Medulla oblongata (tissue), 1 donor: ENCODE results near the gene DCBLD2.
"Not testable (repeated sequence)": the region's sequence is repeated elsewhere in the genome, so short reads cannot be mapped to it uniquely, and the experiment has no call there.

Experiments
- DNase-seq: peaks from one replicate; pipeline ENCODE4 v3.0.0-alpha.2; 2015; ENCODE audit errors: extremely low spot score

DCBLD2 gene

DNA sequence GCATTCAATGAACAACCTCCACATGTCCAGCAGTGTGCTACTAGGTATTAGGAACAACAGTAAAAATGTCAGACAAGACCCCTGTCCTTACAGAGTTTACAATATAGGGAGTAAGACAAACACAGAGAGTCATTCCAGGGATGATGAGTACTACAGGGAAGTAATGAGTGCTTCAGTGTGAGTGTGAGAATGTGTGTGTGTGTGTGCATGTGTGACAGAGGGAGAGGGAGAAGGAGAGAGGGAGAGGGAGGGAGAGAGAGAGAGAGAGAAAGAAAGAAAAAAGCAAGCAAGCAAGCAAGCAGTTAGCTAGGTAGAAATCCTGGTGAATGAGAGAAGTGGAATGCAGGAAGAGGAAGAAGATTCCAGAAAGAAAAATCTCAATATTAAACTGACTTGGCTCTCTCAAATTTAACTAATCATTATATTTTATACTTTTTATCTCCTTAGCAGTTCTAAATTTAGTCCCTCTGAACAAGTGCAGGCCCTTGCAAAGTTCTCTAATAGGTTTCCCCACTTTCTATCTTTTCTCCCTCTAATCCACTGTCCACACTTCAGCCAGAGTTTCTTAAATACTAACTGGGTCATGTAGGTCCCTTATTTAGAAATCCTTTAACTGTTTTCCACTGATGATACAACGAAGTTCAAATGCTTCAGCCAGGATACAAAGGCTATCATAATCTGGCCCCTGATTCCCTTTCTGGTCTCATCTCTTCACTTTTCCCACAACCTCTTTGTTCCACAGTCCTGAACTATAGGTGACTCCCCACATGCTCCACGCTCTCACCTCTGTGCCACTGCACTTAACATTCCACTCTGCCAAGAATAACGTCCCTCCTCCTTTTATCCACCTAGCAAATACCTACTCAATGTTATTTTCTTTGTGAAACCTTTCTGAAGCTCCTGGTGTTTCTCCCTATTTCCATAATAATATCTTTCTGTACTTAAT lies 10.3 kb downstream of the DCBLD2 start:
- DNase-seq = no peak

DNA sequence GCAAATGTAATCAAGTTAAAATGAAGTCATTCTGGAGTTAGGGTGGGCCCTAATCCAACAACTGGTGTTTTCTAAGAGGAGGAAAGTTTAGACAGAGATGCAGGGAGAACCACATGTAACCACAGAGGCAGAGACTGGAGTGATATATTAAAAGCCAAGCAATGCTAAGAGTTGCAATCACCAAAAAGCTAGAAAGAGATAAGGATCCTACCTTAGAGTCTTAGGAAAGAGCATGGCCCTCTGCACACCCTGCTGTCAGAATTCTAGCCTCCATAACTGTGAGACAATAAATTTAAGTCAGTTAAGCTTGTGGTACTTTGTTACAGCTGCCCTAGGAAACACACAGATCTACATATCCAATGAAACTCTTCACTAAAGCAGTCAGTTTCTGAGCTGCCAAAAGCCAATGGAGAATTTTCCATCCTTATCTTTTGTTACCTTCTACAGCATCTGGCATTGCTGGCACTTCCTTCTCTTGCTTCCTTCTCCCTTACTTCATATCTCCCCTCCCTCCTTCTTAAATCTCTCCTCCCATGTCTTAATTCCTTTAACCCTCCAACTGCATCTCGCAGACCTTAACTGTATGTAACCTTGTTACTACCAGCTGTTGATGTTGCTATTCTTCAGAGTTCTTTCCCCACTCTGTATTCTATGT lies 11.2 kb downstream of the DCBLD2 start:
- no peak for DNase-seq

DNA sequence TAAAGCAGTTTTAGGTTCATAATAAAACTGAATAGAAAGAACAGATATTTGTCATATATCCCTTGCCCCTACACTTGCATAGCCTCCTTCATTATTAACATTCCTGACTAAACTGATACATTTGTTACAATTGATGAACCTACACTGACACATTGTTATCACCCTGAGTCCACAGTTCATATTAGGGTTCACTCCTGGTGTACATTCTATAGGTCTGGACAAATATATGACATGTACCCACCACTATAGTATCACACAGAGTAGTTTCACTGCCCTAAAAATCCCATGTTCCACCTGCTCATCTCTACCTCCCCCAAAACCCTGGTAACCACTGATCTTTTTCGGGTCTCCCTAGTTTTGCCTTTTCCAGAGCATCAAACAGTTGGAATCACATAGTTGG lies 13.8 kb downstream of the DCBLD2 start:
- no peak for DNase-seq

DNA sequence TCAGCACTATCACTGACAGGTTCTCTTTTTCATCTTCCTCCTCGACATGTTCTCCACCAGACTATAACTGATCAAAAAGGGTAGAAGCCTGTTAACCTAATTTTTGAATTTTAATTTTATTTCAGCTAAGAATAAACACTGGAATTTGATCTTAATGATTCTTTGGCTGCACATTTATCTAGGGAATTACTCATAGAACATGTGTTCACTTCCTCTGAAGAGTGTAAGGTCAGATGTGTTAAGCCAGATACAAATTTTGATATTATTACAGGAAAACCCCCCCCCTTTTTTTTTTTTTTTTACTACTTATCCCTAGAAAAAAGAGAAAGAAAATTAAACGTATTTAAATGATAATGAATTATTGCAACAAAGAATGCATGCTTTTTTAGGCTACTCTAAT lies 15.0 kb downstream of the DCBLD2 start:
- no peak for DNase-seq

DNA sequence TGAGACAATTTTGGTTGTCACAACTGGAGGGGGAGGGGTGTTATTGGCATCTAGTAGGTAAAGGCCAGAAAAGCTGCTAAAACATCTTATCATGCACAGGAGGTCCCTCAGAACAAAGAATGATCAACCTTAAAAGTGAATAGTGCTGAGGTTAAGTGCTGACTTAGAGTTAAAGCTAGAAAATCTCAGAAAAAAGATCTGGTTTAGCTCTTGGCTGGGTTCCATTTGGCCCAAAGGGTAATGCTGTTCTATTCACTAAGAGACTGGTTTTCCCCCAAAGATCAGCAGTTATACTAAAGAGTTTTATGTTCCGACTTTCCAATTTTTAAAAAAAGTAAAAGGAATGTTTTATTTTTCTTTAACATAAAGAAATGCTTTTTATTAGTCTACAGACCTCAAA lies 15.6 kb downstream of the DCBLD2 start:
- DNase-seq = no peak

DNA sequence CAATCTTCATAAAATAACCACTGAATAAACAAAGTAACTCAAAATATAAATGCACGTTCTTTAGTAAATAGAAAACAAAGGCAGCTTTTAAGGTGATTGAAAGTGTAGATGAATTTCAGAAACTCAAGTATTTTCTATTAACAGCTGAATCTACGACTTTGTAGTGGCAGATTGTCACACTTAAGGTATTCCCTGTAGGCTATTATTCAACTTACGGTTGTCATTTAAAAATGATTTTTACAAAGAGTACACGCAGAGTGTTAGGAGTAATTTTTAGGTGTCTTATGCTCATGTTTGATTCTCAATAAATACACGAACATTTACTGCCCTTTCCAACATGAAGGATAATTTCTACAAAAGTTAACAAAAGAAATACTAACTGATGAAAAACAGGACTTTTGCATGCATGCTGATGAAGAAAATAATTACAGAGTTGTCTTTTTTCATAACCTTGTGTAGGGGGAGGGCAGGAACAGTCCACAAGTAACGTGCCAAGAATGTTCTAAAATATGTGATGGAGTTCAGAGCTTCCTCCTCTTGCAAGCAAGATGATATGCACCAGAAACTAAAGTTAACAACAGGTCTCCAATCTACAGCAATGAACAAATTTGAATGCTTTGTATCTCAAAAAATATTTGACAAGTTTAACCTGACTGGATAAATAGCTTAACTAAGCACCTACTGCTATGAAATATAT lies 16.7 kb downstream of the DCBLD2 start:
- DNase-seq = no peak

DNA sequence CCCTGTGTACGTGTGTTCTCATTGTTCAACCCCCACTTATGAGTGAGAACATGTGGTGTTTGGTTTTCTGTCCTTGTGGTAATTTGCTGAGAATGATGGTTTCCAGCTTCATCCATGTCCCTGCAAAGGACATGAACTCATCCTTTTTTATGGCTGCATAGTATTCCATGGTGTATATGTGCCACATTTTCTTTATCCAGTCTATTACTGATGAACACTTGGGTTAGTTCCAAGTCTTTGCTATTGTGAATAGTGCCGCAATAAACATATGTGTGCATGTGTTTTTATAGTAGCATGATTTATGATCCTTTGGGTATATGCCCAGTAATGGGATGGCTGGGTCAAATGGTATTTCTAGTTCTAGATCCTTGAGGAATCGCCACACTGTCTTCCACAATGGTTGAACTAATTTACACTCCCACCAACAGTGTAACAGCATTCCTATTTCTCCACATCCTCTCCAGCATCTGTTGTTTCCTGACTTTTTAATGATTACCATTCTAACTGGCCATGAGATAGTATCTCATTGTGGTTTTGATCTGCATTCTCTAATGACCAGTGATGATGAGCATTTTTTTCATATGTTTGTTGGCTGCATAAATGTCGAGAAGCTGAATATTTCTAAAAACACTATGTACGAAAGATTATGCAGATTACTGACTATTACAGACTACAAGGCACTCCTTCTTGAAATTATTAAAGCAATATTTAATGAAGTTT lies 18.7 kb downstream of the DCBLD2 start:
- not testable (repeated sequence) for DNase-seq

DNA sequence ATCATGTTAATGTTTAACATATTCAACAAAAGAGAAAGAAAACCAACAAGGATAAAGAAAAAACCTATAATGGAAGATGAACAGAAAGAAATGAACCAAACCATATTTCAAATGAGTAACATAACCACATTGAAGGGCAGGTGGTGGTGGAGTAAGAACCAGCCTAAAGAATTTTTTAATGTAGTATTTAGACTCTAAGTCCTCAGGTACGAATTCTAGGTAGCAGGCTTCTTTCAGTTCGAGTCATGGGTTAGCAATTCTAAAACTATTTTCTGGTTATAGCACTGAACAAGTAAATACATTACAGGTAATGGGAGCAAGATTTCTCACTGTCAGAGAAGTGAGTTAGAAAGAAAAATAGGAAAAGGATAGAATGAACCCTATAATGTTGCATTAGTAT lies 24.4 kb downstream of the DCBLD2 start:
- no peak for DNase-seq

DNA sequence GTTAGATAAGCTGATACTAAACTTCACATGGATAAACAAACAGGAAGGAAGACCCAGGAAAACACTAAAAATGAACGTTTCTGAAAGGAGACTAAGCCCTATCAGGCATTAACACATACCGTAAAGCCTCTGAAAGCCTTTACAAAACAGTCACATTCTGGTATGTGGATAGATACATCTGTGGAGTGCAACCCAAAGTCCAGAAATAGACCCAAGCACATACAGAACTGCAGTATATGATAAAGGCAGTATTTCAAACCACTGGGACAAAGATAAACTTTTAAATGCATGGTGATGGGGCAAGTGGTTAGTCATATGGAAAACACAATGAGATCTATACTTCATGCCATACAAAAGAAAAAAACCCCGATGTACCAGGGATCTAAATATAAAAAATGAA lies 26.0 kb downstream of the DCBLD2 start:
- no peak for DNase-seq

DNA sequence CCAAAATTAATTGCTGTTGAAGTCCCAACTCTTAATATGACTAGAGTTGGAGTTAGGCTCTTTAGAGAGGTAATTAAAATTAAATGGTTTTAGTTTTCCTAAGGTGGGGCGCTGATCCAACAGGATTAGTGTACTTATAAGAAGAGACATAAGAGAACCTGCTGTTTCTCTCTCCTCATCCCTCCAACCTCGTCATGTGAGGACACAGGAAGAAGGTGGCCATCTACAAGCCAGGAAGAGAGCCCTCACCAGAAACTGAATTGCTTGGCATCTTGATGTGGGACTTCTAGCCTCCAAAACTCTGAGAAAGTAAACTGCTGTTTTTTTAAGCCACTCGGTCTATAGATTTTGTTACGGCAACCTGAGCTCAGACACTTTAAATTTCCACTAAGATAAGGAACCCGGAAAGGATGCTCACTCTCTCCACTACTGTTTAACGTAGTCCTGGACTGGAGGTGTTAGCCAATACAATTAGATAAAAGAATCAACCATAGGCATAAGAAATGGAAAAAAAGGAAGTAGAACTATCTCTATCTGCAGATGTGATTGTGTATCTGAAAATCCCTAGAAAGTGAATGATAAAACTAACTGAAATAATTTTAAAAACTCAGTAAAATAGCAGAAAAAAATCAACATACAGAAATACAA lies 26.8 kb downstream of the DCBLD2 start:
- no peak for DNase-seq

DNA sequence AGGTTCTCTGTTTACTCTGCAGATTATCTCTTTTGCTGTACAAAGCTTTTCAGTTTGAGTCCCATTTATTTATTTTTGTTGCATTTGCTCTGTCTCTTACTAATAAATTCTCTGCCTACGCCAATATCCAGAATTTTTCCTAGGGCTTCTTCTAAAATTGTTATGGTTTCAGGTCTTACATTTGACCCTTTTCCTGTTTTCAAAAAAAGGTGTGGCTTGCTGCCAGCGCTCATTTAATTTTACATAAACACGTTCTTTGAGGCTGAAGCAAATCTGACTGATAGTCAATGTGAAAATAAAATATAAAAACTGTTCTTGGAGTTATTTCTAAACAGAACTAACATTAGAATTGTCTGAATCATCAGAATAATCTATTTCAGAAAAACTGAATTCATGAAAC lies 32.1 kb downstream of the DCBLD2 start:
- DNase-seq = no peak

DNA sequence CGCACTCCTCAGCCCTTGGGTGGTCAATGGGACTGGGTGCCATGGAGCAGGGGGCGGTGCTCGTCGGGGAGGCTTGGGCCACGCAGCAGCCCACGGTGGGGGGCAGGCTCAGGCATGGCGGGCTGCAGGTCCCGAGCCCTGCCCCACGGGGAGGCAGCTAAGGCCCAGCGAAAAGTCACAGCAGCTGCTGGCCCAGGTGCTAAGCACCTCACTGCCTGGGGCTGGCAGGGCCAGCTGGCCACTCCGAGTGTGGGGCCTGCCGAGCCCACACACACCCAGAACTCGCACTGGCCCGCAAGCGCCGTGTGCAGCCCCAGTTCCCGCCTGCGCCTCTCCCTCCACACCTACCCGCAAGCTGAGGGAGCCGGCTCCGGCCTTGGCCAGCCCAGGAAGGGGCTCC lies 43.5 kb downstream of the DCBLD2 start:
- not testable (repeated sequence) for DNase-seq

DNA sequence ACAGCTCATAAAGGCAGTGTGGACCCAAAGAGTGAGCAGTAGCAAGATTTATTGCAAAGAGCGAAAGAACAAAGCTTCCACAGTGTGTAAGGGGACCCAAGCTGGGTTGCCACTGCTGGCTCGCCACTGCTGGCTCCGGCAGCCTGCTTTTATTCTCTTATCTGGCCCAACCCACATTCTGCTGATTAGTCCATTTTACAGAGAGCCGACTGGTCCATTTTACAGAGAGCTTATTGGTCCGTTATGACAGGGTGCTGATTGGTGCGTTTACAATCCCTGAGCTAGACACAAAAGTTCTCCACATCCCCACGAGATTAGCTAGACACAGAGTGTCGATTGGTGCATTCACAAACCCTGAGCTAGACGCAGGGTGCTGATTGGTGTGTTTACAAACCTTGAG lies 44.2 kb downstream of the DCBLD2 start:
- not testable (repeated sequence) for DNase-seq

DNA sequence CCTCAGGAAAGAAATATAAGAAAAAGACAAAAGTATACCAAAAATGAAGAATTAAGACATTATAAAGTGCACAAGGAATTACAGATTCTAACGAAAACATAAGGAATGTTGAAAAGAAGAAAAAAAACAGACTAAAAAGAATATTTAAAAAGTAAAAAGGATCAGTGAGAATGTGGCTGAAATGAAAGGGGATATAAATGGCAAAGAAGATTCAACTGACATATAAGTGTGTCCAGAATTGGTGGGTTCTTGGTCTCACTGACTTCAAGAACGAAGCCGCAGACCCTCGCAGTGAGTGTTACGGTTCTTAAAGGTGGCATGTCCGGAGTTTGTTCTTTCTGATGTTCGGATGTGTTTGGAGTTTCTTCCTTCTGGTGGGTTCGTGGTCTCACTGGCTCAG lies 44.8 kb downstream of the DCBLD2 start:
- no peak for DNase-seq

DNA sequence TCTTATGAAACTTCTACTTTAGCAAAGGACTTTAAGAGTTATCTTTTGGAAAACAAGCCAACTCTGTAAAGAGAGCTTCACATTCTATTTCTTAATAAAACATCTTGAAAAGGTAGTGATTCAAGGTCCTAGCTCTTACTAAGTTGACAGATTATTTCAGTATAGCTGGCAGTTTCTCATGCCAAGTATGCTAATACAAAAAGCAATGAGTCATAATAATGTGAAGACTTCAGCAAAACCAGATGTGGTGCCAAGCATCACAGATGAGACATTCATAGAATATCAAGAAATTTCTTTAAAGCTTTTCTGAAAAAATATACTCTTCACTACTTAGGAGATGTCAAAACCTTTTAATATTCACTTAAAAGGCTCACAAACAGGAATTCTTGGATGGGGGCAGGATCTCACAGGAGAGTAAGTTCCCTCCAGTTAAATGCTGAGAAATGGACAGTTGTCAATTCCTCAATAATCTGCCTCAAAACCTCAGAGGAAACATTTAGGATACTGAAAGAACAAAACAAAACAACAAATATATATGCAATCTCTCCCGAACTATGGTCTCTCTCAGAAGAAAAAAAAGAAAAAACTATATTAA lies 45.6 kb downstream of the DCBLD2 start:
- no peak for DNase-seq

DNA sequence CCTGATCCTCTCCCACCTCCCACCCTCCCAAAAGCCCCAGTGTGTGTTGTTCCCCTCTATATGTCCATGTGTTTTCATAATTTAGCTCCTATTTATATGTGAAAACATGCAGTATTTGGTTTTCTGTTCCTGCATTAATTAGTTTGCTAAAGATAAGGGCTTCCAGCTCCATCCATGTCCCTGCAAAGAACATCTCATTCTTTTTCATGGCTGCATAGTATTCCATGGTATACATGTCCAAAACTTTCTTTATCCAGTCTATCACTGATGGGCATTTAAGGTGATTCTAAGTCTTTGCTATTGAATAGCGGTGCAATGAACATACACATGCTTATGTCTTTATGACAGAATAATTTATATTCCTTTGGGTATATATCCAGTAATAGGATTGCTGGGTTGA lies 53.4 kb downstream of the DCBLD2 start:
- no peak for DNase-seq

DNA sequence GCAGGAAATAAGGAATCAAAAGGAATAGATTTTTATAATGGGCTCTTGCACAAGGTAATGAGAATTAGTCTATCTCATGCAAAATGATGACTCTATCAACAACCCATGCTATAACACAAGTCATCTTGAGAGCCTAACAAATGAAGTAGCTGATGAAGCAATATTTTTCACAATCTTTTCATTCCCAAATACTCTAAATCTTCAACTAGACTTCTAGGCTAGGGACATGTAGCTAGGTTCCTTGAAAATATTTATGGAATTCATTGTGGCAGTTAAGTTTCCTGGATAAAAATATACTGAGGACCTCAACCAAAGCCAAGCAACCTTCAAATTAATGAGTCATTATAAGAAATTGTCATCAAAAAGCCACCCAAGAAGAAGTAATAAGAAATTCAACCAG lies 55.4 kb downstream of the DCBLD2 start:
- no peak for DNase-seq

DNA sequence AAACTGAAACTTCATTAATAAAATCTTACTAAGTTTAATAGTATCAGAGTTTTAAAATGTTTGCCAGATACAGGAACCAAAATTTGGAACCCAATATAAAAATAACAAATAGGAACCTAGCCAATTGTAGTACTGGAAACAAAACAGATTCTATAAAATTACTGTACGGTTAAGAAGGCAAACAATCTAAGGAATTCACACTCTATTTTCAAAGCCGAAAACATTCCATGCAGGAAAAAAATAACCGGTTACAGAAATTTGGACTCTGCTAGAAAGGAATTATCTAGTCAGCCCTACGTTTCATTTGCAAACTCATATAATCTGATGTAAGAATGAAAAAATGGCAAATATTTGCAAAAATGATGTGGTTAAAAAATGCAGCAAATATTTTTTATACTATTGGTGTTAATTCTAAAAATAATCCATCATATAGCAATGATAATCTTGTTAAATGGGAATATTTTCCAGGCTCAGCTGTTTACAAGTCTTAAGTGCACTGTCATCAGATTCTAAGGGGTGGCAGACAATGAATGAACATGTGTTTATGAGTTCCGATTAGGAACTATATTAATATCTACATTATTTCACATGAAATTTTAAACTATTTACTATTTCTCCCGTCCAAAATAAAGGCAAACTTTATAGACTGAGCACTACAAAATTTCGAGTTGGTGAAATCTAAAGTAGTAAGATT lies 58.1 kb downstream of the DCBLD2 start:
- DNase-seq = no peak

DNA sequence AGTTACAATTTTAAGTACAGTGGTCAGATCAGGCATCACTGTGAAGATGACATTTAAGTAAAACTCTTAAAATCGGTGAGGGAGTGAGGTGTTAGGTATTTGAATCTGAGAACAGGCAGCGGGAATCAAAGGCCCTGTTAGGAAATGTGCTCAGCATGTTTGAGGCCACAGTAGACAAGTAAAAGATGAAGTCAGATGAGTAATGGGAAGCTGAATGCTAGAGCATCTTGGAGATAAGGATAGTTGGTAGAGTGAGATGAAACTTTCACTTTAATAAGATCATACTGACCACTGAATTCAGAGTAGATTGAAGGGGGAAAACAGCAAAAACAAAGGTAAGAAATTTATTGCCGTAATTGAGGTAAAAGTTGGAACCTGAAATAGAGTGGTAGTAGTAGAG lies 61.6 kb downstream of the DCBLD2 start:
- DNase-seq = no peak

DNA sequence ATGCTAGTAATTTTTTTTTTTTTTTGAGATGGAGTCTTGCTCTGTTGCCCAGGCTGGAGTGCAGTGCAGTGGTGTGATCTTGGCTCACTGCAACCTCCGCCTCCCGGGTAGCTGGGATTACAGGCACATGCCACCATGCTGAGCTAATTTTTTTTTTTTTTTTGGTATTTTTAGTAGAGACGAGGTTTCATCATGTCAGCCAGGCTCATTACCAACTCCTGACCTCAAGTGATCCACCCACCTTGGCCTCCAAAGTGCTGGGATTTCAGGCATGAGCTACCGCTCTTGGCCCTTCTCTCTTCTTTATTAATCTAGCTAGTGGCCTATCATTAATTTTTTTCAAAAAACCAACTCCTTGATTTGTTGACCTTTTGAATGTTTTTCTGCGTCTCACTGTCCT lies 70.4 kb downstream of the DCBLD2 start:
- not testable (repeated sequence) for DNase-seq
